ENCODE results near the gene KLHL26. TPM values are rescaled to one million over a fixed set of nuclear protein-coding genes. Genes with fewer than 3 reads are reported as not detected.

KLHL26 gene
- total and polyA plus RNA-seq, 2 of the 13 experiments (the other 11 are each of a cell fraction or from before 2014, with no cell fraction given), result 1.5 to 1.7 TPM

- TF ChIP-seq HNF1A (IDR thresholded peaks at IDR 0.05; ENCODE audit: low read depth) (no peak), HNF1A (CRISPR knock-in tag; IDR thresholded peaks at IDR 0.05; ENCODE audit: borderline replicate concordance) (no peak; the same call in 1 of the 2 replicates), ZC3H13 (CRISPR knock-in tag; IDR thresholded peaks at IDR 0.05) (peak; percentile 81), FOXA3 (CRISPR knock-in tag; IDR thresholded peaks at IDR 0.05) (peak; percentile 39; the same call in 1 of the 2 replicates), ZNF644 (CRISPR knock-in tag; IDR thresholded peaks at IDR 0.05; ENCODE audit: low read depth) (0 out of 2 replicates have a peak, but pooled peaks have one; percentile 38), SATB2 (CRISPR knock-in tag; IDR thresholded peaks at IDR 0.05) (peak; percentile 96), THAP9 (CRISPR knock-in tag; IDR thresholded peaks at IDR 0.05; ENCODE audit: borderline replicate concordance) (peak; percentile 48; the same call in 1 of the 2 replicates), HNRNPK (IDR thresholded peaks at IDR 0.05; ENCODE audit: low read depth, low read length, poor library complexity, severe bottlenecking) (peak; percentile 8), ZNF652 (CRISPR knock-in tag; IDR thresholded peaks at IDR 0.05; ENCODE audit: borderline replicate concordance, low read depth) (no peak), JUNB (CRISPR knock-in tag; IDR thresholded peaks at IDR 0.05; ENCODE audit: borderline replicate concordance) (peak; percentile 53; the same call in 1 of the 2 replicates), RAD21 (CRISPR knock-in tag; IDR thresholded peaks at IDR 0.05) (peak; percentile 63), DBP (CRISPR knock-in tag; IDR thresholded peaks at IDR 0.05; ENCODE audit: not compliant biosample characterization) (peak; percentile 44), ARID4A (CRISPR knock-in tag; IDR thresholded peaks at IDR 0.05; ENCODE audit: borderline replicate concordance) (peak; percentile 73), ZNF616 (CRISPR knock-in tag; IDR thresholded peaks at IDR 0.05; ENCODE audit: low read depth) (peak; percentile 95; the same call in 1 of the 2 replicates)
Observed at GRCh38 chr19:18589380-18590272, 47.2 kb upstream of the KLHL26 start (continued).
